ENCODE results near the gene DPEP1. TPM values are rescaled to one million over a fixed set of nuclear protein-coding genes. Genes with fewer than 3 reads are reported as not detected.

The DPEP1 gene
- total and polyA plus RNA-seq, 2 donors (not counting 3 experiments of a cell fraction or from before 2014, with no cell fraction given), result 0.37 to 0.44 TPM

GRCh38 chr16:89589241-89589926, 24.1 kb upstream of the DPEP1 start:
- intact Hi-C loops (cut with micrococcal nuclease), result no loop called here
- Histone ChIP-seq H3K36me3 (ENCODE audit: control insufficient read depth in 2 of 2, extremely low read depth in 1 of 2, insufficient read depth in 2 of 2, low read length in 2 of 2) (no peaks in the 10 kb centered on the region), H4K20me1 (replicated peaks; ENCODE audit: control insufficient read depth, extremely low read depth, insufficient read depth, low read length) (no peaks in the 10 kb centered on the region), H3K9me3 (replicated peaks; ENCODE audit: control insufficient read depth, insufficient read depth, low read length) (no peaks in the 10 kb centered on the region), H3K9me1 (replicated peaks; ENCODE audit: control insufficient read depth, extremely low read depth, insufficient read depth, low read length) (no peaks in the 10 kb centered on the region), H3K27ac (ENCODE audit: insufficient read depth, low read depth, low read length) (no peak overlapping the region), H3K9ac (replicated peaks; ENCODE audit: extremely low read depth, insufficient read depth, low read length) (no peak overlapping the region), H2AFZ (ENCODE audit: low read depth, low read length) (no peak overlapping the region), H3K4me1 (ENCODE audit: control insufficient read depth, extremely low read depth, insufficient read depth, low read length) (no peaks in the 10 kb centered on the region), H3K27me3 (ENCODE audit: control insufficient read depth in 2 of 2, insufficient read depth in 2 of 2, low read length in 2 of 2) (no peaks in the 10 kb centered on the region), H3K4me3 (replicated peaks in 1 of 3; ENCODE audit: insufficient read depth in 1 of 3, low read depth in 1 of 3, low read length in 3 of 3) (no peak overlapping the region), H3K4me2 (ENCODE audit: insufficient read depth, low read length) (no peak overlapping the region), H3K79me2 (ENCODE audit: control insufficient read depth, insufficient read depth, low read length) (no peaks in the 10 kb centered on the region)
- ChIA-PET POLR2A (no interaction called here), CTCF (interaction anchor here (1.6 to 2.1 kb wide), 2 partner anchors 10 to 13 kb away, joined by 4 to 7 read pairs; no protein-coding TSS in a partner anchor)
- DNase-seq (ENCODE audit: low read depth, low spot score) (no peak), FAIRE-seq (no peak)
- TF ChIP-seq POLR2AphosphoS5 (IDR thresholded peaks at IDR 0.05; ENCODE audit: insufficient read depth, low read depth, low read length) (no peak), EZH2 (IDR thresholded peaks at IDR 0.05; ENCODE audit: borderline replicate concordance, low read depth, low read length, severe bottlenecking) (no peak), MAX (IDR thresholded peaks at IDR 0.05; ENCODE audit: insufficient read depth, insufficient read length) (no peak), GATA2 (IDR thresholded peaks at IDR 0.05; ENCODE audit: insufficient read depth, insufficient read length, low read depth, low read length) (no peak), POLR2A (IDR thresholded peaks at IDR 0.05; ENCODE audit: low read depth, low read length) (no peak), CTCF (IDR thresholded peaks at IDR 0.05; ENCODE audit: extremely low read depth in 1 of 2, insufficient read depth in 1 of 2, low read depth in 1 of 2, low read length in 2 of 2) (no peak), FOS (IDR thresholded peaks at IDR 0.05; ENCODE audit: borderline replicate concordance, insufficient read depth, low read length) (no peak), JUN (IDR thresholded peaks at IDR 0.05; ENCODE audit: borderline replicate concordance, insufficient read depth, insufficient read length, low read depth) (no peak), MYC (IDR thresholded peaks at IDR 0.05; ENCODE audit: low read depth, low read length) (no peak)
- dilution Hi-C loops (cut with MboI; ENCODE audit: extremely low pct_ligation_motif_present, low sequenced_read_pairs), result no loop called here
- no TSS peak for BruUV-seq (replicated peaks)

Data from endothelial cell of umbilical vein (primary cell).